Thyroid gland (tissue), 4 donors: ENCODE results near the gene ACSL1. TPM values are rescaled to one million over a fixed set of nuclear protein-coding genes. Genes with fewer than 3 reads are reported as not detected.

Experiments
- DNase-seq, 2 donors: peaks; one replicate each; pipeline ENCODE4 v3.0.0-alpha.2; 2019
- H3K27ac ChIP-seq, 3 donors: fragments of 200-600 bp; sonication (generic); 1 replicate in 2 of 3; 2 replicates in 1 of 3; pipeline ENCODE4 v1.5.1; 2016 to 2019; ENCODE audit warnings: mild to moderate bottlenecking in 1 of 3, moderate library complexity in 1 of 3
- H3K27me3 ChIP-seq: fragments of 200-600 bp; sonication (generic); one replicate; pipeline ENCODE4 v1.5.1; 2019
- H3K36me3 ChIP-seq, 2 donors: fragments of 200-600 bp; sonication (generic); one replicate each; pipeline ENCODE4 v1.5.1; 2016 to 2019
- H3K4me1 ChIP-seq, 2 donors: fragments of 200-600 bp; sonication (generic); one replicate each; pipeline ENCODE4 v1.5.1; 2017 to 2019
- H3K4me3 ChIP-seq, 3 donors: fragments of 200-600 bp; sonication (generic); replicated peaks in 1 of 3; 1 replicate in 2 of 3; 2 replicates in 1 of 3; pipeline ENCODE4 v1.5.1; 2016; ENCODE audit warnings: mild to moderate bottlenecking in 1 of 3
- H3K9me3 ChIP-seq: fragments of 200-600 bp; sonication (generic); one replicate; pipeline ENCODE4 v1.5.1; 2017
- POLR2A ChIP-seq, 2 donors: fragments of 450-650 bp; IDR thresholded peaks; one replicate each; pipeline ENCODE4 v1.6.1; 2017; ENCODE audit warnings: antibody characterized with exemption in 2 of 2, mild to moderate bottlenecking in 2 of 2, moderate library complexity in 1 of 2
- WGBS, 2 donors: methylation state at CpG; one replicate each; pipeline ENCODE4 v1.1.5; 2017; 5-methylcytosine and 5-hydroxymethylcytosine counted together
- intact Hi-C: fragments of 100-400 bp; cut with DNase I; formaldehyde crosslinking; loops from one replicate; pipeline ENCODE4 v1.15.1; 2023
- total RNA-seq, 4 donors: library from RNA; depleted of rRNA; stranded (reverse); fragments of >200 nt; gene quantifications; one replicate each; pipeline ENCODE4 v1.2.3, GENCODE V29; 2016
- TF ChIP-seq, protein P1 (sequence below), 6 experiments: fragments of 200-600 bp in 3 of 6; fragments of 450-650 bp in 3 of 6; sonication (generic) in 3 of 6; IDR thresholded peaks; one replicate each; pipeline ENCODE4 v1.5.1; 2016 to 2019; ENCODE audit warnings: antibody characterized with exemption in 6 of 6, mild to moderate bottlenecking in 2 of 6, inconsistent platforms in 1 of 6, moderate library complexity in 1 of 6

ACSL1 gene
- total RNA-seq, 4 donors from 2014 or later: 78.2 to 163 (median 112) TPM

DNA sequence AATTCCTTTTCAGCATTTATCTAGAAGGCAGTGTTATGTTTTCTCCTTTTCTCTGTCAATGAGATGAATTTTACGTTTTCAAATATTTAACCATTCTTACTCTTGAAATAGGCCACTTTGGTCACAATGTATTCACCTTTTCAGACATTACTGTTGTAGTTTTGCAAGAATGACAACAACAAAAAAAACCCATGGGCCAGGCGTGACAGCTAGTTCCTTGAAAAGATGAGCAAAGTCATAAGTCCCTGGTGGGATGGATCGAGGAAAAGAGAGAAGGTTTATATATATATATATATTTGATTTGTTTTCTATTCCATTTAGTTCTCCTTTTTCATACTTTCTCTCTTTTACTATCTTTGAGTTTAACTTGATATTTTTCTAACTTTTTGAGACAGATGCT is 38.1 kb upstream of the ACSL1 start:
- Histone ChIP-seq H3K27me3 (no peaks in the 10 kb centered on the region), H3K9me3 (no peaks in the 10 kb centered on the region), H3K4me1 (no peaks in the 10 kb centered on the region), H3K36me3 (no peaks in the 10 kb centered on the region), H3K27ac (no peak overlapping the region), H3K4me3 (no peak overlapping the region)
- WGBS, 2 donors: 80 to 85% methylated on average over 3 of the region's 3 CpGs
- DNase-seq: no peak
- TF ChIP-seq POLR2A (IDR thresholded peaks at IDR 0.05): no peak
- TF ChIP-seq, protein P1, sequence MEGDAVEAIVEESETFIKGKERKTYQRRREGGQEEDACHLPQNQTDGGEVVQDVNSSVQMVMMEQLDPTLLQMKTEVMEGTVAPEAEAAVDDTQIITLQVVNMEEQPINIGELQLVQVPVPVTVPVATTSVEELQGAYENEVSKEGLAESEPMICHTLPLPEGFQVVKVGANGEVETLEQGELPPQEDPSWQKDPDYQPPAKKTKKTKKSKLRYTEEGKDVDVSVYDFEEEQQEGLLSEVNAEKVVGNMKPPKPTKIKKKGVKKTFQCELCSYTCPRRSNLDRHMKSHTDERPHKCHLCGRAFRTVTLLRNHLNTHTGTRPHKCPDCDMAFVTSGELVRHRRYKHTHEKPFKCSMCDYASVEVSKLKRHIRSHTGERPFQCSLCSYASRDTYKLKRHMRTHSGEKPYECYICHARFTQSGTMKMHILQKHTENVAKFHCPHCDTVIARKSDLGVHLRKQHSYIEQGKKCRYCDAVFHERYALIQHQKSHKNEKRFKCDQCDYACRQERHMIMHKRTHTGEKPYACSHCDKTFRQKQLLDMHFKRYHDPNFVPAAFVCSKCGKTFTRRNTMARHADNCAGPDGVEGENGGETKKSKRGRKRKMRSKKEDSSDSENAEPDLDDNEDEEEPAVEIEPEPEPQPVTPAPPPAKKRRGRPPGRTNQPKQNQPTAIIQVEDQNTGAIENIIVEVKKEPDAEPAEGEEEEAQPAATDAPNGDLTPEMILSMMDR (IDR thresholded peaks at IDR 0.05): no peak
- intact Hi-C loops: no loop called here

DNA sequence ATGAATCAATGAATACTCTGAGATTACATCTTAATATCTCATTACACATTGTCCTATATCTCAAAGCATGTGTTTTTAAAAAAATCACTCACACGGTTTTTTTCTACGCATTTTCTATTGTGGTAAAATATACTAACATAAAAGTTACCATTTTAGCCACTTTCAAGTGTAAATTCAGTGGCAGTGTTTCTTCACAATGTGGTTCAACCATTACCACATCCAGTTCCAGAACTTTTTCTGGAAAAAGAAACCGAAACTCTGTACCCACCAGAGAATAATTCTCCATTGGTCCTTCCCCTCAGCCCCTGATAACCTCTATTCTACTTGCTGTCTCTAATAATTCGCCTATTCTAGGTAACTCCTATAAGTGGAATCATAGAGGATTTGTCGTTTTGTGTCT is 35.3 kb upstream of the ACSL1 start:
- TF ChIP-seq POLR2A (IDR thresholded peaks at IDR 0.05): no peak
- no peak overlapping the region for H3K27ac ChIP-seq
- H3K4me3 ChIP-seq: no peak overlapping the region
- intact Hi-C loops: no loop called here
- WGBS, 2 donors: 86 to 89% methylated on average over 5 of the region's 5 CpGs
- no peaks in the 10 kb centered on the region for H3K4me1 ChIP-seq
- no peaks in the 10 kb centered on the region for H3K36me3 ChIP-seq
- no peak for DNase-seq
- H3K9me3 ChIP-seq: no peaks in the 10 kb centered on the region
- no peaks in the 10 kb centered on the region for H3K27me3 ChIP-seq

DNA sequence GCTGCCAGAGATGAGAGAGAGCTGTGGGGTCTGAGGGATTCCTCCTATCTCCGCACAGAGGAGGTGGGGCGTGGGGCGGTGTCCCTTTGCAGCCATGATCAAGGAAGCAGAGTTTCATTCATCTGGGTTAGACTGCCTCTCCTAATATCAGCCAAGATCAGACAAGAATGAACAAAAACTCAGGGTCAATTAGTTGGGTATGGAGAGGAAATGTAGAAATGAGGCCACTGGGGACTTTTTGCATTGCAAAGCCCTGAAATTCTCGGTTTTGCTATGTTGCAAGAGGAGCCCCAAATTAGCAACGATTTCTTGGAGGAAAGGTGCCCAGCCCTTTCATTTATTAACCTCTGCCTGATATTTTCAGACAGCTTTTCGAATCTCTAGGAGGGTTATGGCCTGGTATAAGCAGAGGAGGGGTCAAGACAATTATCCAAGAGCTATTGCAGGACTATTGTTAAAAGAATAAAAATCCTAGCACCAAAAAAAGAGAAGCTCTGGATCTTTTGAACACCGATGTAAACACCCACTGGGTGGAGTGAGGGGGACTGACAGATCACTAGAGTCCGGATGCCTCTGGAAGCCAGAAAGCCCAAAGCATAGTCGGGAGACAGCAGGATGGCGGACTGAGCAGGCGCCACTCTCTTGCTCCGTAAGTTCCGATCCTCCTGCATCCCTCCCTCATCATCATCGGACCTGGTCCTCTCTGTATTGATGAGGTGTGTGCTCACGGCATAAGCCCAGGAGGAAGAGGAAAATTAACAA is 34.4 kb upstream of the ACSL1 start:
- Histone ChIP-seq H3K4me3 (no peak overlapping the region), H3K9me3 (no peaks in the 10 kb centered on the region), H3K36me3 (no peaks in the 10 kb centered on the region), H3K4me1 (no peaks in the 10 kb centered on the region), H3K27ac (no peak overlapping the region), H3K27me3 (no peaks in the 10 kb centered on the region)
- 83 to 86% methylated on average over 15 of the region's 15 CpGs for WGBS, 2 donors
- DNase-seq: no peak
- intact Hi-C loops: no loop called here
- no peak for TF ChIP-seq POLR2A (IDR thresholded peaks at IDR 0.05)
- TF ChIP-seq, protein P1 (IDR thresholded peaks at IDR 0.05): no peak

DNA sequence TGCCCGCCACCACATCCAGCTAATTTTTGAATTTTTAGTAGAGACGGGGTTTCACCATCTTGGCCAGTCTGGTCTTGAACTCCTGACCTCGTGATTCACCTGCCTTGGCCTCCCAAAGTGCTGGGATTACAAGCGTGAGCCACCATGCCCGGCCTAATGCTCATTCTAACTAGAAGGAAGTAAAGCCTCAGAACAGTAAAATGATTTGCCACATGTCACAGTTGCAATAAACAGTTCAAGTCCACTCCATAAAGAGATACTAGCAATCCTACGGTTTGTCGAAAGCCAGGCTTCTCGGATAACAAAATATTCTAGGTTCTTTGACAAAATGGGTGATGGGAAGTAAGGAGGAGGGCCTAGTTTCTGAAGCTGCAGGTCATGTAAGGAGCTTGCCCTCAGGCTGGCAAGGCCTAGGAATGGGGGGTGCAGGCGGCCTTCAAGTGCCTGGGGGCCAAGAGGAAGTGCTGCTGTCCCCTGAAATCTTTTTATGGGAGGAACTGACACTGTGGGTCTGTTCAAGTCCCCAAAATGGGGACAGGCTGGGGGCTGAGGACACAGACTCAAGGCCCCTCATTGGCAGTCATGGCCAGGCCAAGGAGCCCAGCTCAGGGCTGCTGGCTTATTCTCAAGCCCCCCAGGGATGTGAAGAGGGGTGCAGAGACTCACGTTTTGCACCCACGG is 31.8 kb upstream of the ACSL1 start:
- Histone ChIP-seq H3K36me3 (no peaks in the 10 kb centered on the region), H3K9me3 (no peaks in the 10 kb centered on the region), H3K27me3 (no peaks in the 10 kb centered on the region), H3K4me1 (no peaks in the 10 kb centered on the region), H3K4me3 (no peak overlapping the region), H3K27ac (no peak overlapping the region)
- TF ChIP-seq POLR2A (IDR thresholded peaks at IDR 0.05): no peak
- TF ChIP-seq, protein P1 (IDR thresholded peaks at IDR 0.05): no peak
- 79 to 82% methylated on average over 11 of the region's 11 CpGs for WGBS, 2 donors
- intact Hi-C loops: no loop called here
- no peak for DNase-seq

DNA sequence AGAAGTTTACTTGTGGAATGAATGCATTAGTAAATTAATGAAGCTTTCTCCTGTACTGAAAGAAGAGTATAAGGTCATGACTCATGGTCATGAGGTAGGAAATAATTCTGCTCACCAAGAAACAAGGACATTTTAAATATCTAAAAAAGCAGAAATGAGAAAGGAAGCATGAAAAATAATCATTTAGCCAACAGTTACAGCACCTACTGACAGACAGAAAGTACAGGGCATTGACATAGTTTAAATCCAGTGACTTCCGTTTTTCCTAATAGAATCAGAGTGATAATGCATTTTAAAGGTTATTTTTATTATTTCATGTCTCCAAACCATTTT is 30.5 kb upstream of the ACSL1 start:
- Histone ChIP-seq H3K4me3 (no peak overlapping the region), H3K9me3 (no peaks in the 10 kb centered on the region), H3K4me1 (no peaks in the 10 kb centered on the region), H3K27me3 (no peaks in the 10 kb centered on the region), H3K36me3 (no peaks in the 10 kb centered on the region), H3K27ac (no peak overlapping the region)
- intact Hi-C loops: no loop called here
- no peak for TF ChIP-seq POLR2A (IDR thresholded peaks at IDR 0.05)
- TF ChIP-seq, protein P1 (IDR thresholded peaks at IDR 0.05): no peak
- no peak for DNase-seq
- 75 to 85% methylated on average over 1 of the region's 1 CpG for WGBS, 2 donors
